Measurements from ENCODE around the gene HIBADH.

DNA sequence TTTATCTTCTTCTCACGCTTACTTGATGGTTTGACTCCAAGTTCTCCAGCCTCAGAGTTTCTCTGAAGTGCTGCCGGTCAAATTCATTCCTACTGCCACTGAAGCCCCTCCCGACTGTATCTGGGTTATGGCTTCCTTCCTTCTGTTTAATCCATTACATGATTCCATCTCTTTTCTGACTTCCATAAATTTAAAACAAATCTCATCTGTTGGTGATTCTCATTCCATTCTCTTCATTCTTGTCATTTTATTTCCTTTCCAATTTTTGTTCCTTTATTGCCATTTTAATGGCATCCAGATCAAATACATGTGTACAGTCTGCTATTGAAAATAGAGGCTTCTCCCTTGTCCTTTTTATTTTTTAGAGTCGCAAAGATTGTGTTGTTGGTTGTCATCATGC is 25.4 kb upstream of the HIBADH start:
- TF ChIP-seq GATA3 (IDR thresholded peaks at IDR 0.05; ENCODE audit: low read depth, low read length) (no peak), GATA2 (IDR thresholded peaks at IDR 0.05; ENCODE audit: low read depth, low read length) (no peak)
